A549 (cell line): ENCODE results near the gene CCPG1. TPM values are rescaled to one million over a fixed set of nuclear protein-coding genes. Genes with fewer than 3 reads are reported as not detected.

Source experiments
- ATAC-seq, 2 experiments: fragments of 200-7000 bp in 1 of 2; fragments of >200 bp in 1 of 2; cut with Nextera tagmentation in 1 of 2; cut with Tn5 transposase in 1 of 2; 3 replicates each; pipeline versions ENCODE4 v1.8.0 to v1.9.1; 2018 to 2020; ENCODE audit warnings: mild to moderate bottlenecking in 1 of 2, moderate library complexity in 1 of 2
- CTCF ChIA-PET: fragments of 300-600 bp; sonication (Branson Sonifier 250); formaldehyde crosslinking; extraction: SDS; loops from one replicate; lab custom pipeline; 2021; ENCODE audit warnings: antibody characterized with exemption, inconsistent platforms; lab: Yijun Ruan, JAX
- POLR2A ChIA-PET: fragments of 350-600 bp; formaldehyde crosslinking; extraction: SDS; loops from one replicate; lab custom pipeline; 2021; ENCODE audit warnings: antibody characterized with exemption, inconsistent platforms; lab: Yijun Ruan, JAX
- DNase-seq, 2 experiments: peaks; one replicate each; pipeline versions ENCODE4 v3.0.0 to v3.0.0-alpha.2; 2011 to 2016; ENCODE audit warnings: low read depth in 1 of 2, low spot score in 1 of 2
- FAIRE-seq: peaks from 2 replicates; lab custom pipeline; 2011; peaks lifted over from hg19 to GRCh38; lab: Jason Lieb, UNC
- H3K27ac ChIP-seq, 2 experiments: fragments of >200 bp; sonication (Bioruptor Twin); formaldehyde crosslinking; 3 replicates each; pipeline ENCODE4 v1.5.1; 2016 to 2017
- H3K4me1 ChIP-seq: fragments of >200 bp; sonication (Bioruptor Twin); formaldehyde crosslinking; 3 replicates; pipeline ENCODE4 v1.6.1; 2016
- H3K4me2 ChIP-seq: fragments of >200 bp; sonication (Bioruptor Twin); formaldehyde crosslinking; 3 replicates; pipeline ENCODE4 v1.6.1; 2016
- H3K4me3 ChIP-seq: fragments of >200 bp; sonication (Bioruptor Twin); formaldehyde crosslinking; 3 replicates; pipeline ENCODE4 v1.5.1; 2016
- H3K9me3 ChIP-seq: fragments of >200 bp; sonication (Bioruptor Twin); formaldehyde crosslinking; 3 replicates; pipeline ENCODE4 v1.6.1; 2016
- BCL3 ChIP-seq: fragments of >200 bp; sonication (Bioruptor Twin); formaldehyde crosslinking; IDR thresholded peaks from 3 replicates; pipeline ENCODE4 v1.6.1; 2016
- CBX2 ChIP-seq: fragments of 200-600 bp; sonication (generic); IDR thresholded peaks from 2 replicates; pipeline ENCODE4 v1.6.1; 2016; ENCODE audit warnings: low read depth, mild to moderate bottlenecking, borderline replicate concordance
- CEBPB ChIP-seq, 2 experiments: fragments of >200 bp in 1 of 2; sonication (Bioruptor Twin) in 1 of 2; formaldehyde crosslinking in 1 of 2; IDR thresholded peaks; 2 replicates each; pipeline ENCODE4 v1.6.1; 2012 to 2016
- CHD4 ChIP-seq: fragments of 200-600 bp; sonication (generic); IDR thresholded peaks from 2 replicates; pipeline ENCODE4 v1.6.1; 2016; ENCODE audit warnings: antibody characterized with exemption, mild to moderate bottlenecking, borderline replicate concordance
- FOSB ChIP-seq: fragments of 250-450 bp; sonication (Bioruptor Pico); IDR thresholded peaks from 2 replicates; pipeline ENCODE4 v1.5.0; 2020; ENCODE audit warnings: mild to moderate bottlenecking, moderate library complexity
- HDAC2 ChIP-seq: fragments of 200-600 bp; sonication (generic); IDR thresholded peaks from 2 replicates; pipeline ENCODE4 v1.6.1; 2016
- HOXB5 ChIP-seq: fragments of 250-450 bp; sonication (Bioruptor Pico); IDR thresholded peaks from 2 replicates; pipeline ENCODE4 v1.5.0; 2020; ENCODE audit warnings: mild to moderate bottlenecking, moderate library complexity
- JUN ChIP-seq, 2 experiments: fragments of >200 bp; sonication (Bioruptor Twin); formaldehyde crosslinking; IDR thresholded peaks; 2 replicates in 1 of 2; 3 replicates in 1 of 2; pipeline ENCODE4 v1.6.1; 2016 to 2017
- MAZ ChIP-seq: fragments of 150-350 bp; IDR thresholded peaks from 2 replicates; pipeline ENCODE4 v1.6.1; 2014; ENCODE audit warnings: antibody characterized with exemption, low read depth, low read length, borderline replicate concordance
- MYC ChIP-seq: IDR thresholded peaks from 2 replicates; pipeline ENCODE4 v1.6.1; 2012; ENCODE audit warnings: mild to moderate bottlenecking, inconsistent platforms, low read length, improper control_type of control experiment, borderline replicate concordance
- NFE2L2 ChIP-seq: fragments of 150-350 bp; conservative IDR thresholded peaks from 2 replicates; pipeline ENCODE4 v1.6.1; 2014; ENCODE audit warnings: low read length
- NPAS2 ChIP-seq: fragments of 250-450 bp; sonication (Bioruptor Pico); IDR thresholded peaks from 2 replicates; pipeline ENCODE4 v1.8.0; 2022; ENCODE audit warnings: mild to moderate bottlenecking, moderate library complexity, borderline replicate concordance
- POLR2AphosphoS2 ChIP-seq: conservative IDR thresholded peaks from 2 replicates; pipeline ENCODE4 v1.6.1; 2012; ENCODE audit warnings: low read length, improper control_type of control experiment, inconsistent platforms
- RAD21 ChIP-seq, 2 experiments: fragments of >200 bp in 1 of 2; sonication (Bioruptor Twin) in 1 of 2; formaldehyde crosslinking in 1 of 2; IDR thresholded peaks in 1 of 2; conservative IDR thresholded peaks in 1 of 2; 2 replicates in 1 of 2; 3 replicates in 1 of 2; pipeline ENCODE4 v1.6.1; 2012 to 2018; ENCODE audit warnings: inconsistent platforms in 1 of 2
- RARB ChIP-seq: fragments of 250-450 bp; sonication (Bioruptor Pico); IDR thresholded peaks from 2 replicates; pipeline ENCODE4 v1.8.0; 2021; ENCODE audit warnings: mild to moderate bottlenecking, moderate library complexity
- REST ChIP-seq: fragments of 200-600 bp; sonication (generic); IDR thresholded peaks from 2 replicates; pipeline ENCODE4 v1.6.1; 2016; ENCODE audit warnings: antibody characterized with exemption, mild to moderate bottlenecking, moderate library complexity
- RFX5 ChIP-seq: fragments of 450-650 bp; IDR thresholded peaks from 2 replicates; pipeline ENCODE4 v1.7.1; 2014; ENCODE audit warnings: antibody characterized with exemption, mild to moderate bottlenecking, moderate library complexity
- RNF2 ChIP-seq: fragments of 200-600 bp; sonication (generic); IDR thresholded peaks from 2 replicates; pipeline ENCODE4 v1.6.1; 2016; ENCODE audit warnings: low read depth, mild to moderate bottlenecking, antibody characterized with exemption, moderate library complexity, borderline replicate concordance
- TFCP2L1 ChIP-seq: fragments of 250-450 bp; sonication (Bioruptor Pico); IDR thresholded peaks from 2 replicates; pipeline ENCODE4 v1.5.0; 2021; ENCODE audit warnings: mild to moderate bottlenecking
- TP53 ChIP-seq: fragments of 250-450 bp; sonication (Bioruptor Pico); IDR thresholded peaks from 2 replicates; pipeline ENCODE4 v1.5.0; 2021; ENCODE audit warnings: mild to moderate bottlenecking, moderate library complexity
- ZSCAN20 ChIP-seq: fragments of 250-450 bp; sonication (Bioruptor Pico); IDR thresholded peaks from 2 replicates; pipeline ENCODE4 v1.8.0; 2022; ENCODE audit warnings: mild to moderate bottlenecking, moderate library complexity
- WGBS: methylation state at CpG from one replicate; pipeline ENCODE4 v1.1.6; 2017; ENCODE audit errors: missing lambda C conversion rate; 5-methylcytosine and 5-hydroxymethylcytosine counted together
- polyA plus RNA-seq, 4 experiments: library from polyadenylated mRNA; depleted of rRNA in 3 of 4; stranded (reverse); fragments of >200 nt; fragmentation: RNase III in 1 of 4; extraction: RNeasy Plus Mini Kit Qiagen cat#74134 plus additional on column Dnase treatment in 1 of 4; gene quantifications; 2 replicates in 3 of 4; 3 replicates in 1 of 4; pipeline ENCODE4 v1.2.3, GENCODE V29; 2011 to 2017
- TF ChIP-seq, protein P1 (sequence below): fragments of 150-350 bp; IDR thresholded peaks from 2 replicates; pipeline ENCODE4 v1.6.1; 2014; ENCODE audit warnings: low read depth, mild to moderate bottlenecking, low read length

Gene CCPG1
- polyA plus RNA-seq, 2 of the 4 experiments (the other 2 are of a cell fraction): 36.6 to 176 TPM

DNA sequence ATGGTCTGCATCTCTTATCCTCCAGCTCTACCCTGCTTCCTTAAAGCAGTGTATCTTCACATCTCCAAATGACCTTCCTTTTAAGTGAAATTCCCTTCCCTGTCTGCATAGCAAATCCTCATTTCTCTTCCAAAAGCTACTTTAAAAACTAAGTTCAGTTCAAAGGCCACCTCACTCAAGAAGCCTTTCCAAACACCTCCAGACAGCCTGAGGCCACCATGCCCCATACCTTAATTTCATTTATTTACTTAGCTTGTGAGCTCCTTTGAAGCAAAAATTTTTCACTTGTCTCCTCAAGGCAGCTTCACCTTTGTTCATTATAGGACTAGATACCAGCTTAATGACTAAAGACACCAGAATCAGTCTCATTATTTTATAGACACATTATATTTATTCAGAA, 49.7 kb downstream of the CCPG1 start (continued):
- TF ChIP-seq NFE2L2 (no peak), FOSB (CRISPR knock-in tag) (no peak)

GRCh38 chr15:55357774-55358173, 50.4 kb downstream of the CCPG1 start:
- ChIA-PET CTCF (interaction anchor here (0.6 to 1.5 kb wide), 7 partner anchors 10 to 141 kb away, joined by 3 to 7 read pairs (median 3); no protein-coding TSS in a partner anchor), POLR2A (interaction anchor here (0.7 kb wide), 1 partner anchor 161 kb away, joined by 3 read pairs; the partner anchor contains the start of gene RSL24D1)
- Histone ChIP-seq H3K4me2 (no peak overlapping the region), H3K27ac (no peak overlapping the region), H3K9me3 (no peaks in the 10 kb centered on the region), H3K4me1 (peaks cover 13% of the 10 kb centered on the region; the same call in 2 of the 3 replicates), H3K4me3 (no peak overlapping the region)
- no peak for FAIRE-seq
- 89% methylated on average over 2 of the region's 2 CpGs for WGBS
- no peak for ATAC-seq
- TF ChIP-seq ZSCAN20 (CRISPR knock-in tag) (no peak), MYC (no peak), HOXB5 (no peak), NPAS2 (CRISPR knock-in tag) (no peak), HDAC2 (no peak), MAZ (no peak), TP53 (CRISPR knock-in tag) (no peak), RNF2 (no peak), POLR2AphosphoS2 (no peak), RAD21 (conservative IDR thresholded peaks at IDR 0.05 in 1 of 2, IDR thresholded peaks at IDR 0.05 in 1 of 2) (no peak), BCL3 (no peak), CHD4 (no peak), JUN (IDR thresholded peaks at IDR 0.05) (no peak), RFX5 (no peak), CEBPB (IDR thresholded peaks at IDR 0.05) (no peak), REST (no peak), CBX2 (no peak), TFCP2L1 (CRISPR knock-in tag) (no peak), RARB (CRISPR knock-in tag) (no peak)
- TF ChIP-seq, protein P1, sequence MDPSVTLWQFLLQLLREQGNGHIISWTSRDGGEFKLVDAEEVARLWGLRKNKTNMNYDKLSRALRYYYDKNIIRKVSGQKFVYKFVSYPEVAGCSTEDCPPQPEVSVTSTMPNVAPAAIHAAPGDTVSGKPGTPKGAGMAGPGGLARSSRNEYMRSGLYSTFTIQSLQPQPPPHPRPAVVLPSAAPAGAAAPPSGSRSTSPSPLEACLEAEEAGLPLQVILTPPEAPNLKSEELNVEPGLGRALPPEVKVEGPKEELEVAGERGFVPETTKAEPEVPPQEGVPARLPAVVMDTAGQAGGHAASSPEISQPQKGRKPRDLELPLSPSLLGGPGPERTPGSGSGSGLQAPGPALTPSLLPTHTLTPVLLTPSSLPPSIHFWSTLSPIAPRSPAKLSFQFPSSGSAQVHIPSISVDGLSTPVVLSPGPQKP: no peak
- DNase-seq: no peak
